ENCODE results near the gene ANO7.

DNA sequence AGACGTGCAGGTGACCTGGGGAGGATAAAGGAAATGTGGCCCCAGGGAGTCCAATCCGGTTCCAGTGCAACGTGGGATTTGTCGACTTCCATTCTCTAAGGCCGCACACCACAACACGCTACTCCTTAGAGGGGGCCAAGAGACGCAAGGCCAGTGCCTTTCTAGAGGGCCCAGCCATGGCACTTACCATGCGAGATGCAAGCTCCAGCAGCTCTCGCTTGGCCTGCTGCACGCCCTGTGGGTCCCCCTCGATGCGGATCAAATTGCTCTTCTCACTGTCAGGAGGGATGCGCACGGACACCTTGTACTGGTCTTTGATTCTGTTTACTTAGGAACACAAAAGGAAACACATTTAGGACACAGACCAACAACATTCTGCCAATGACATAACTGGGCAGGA lies 61.2 kb downstream of the ANO7 start:
- TF ChIP-seq CTCF (IDR thresholded peaks at IDR 0.05; ENCODE audit: low read depth, low read length) (no peak), EZH2phosphoT487 (IDR thresholded peaks at IDR 0.05; ENCODE audit: low read depth) (no peak)

Measured in OCI-LY3 (cell line).